ENCODE measurements around the gene NKIRAS2. TPM values are rescaled to one million over a fixed set of nuclear protein-coding genes. Genes with fewer than 3 reads are reported as not detected.
"Not testable (repeated sequence)": the region's sequence is repeated elsewhere in the genome, so short reads cannot be mapped to it uniquely, and the experiment has no call there.

Gene NKIRAS2
- total RNA-seq, 2 donors from 2014 or later, result 64.8 to 69.8 TPM

GRCh38 chr17:42010898-42011516 lies 8.9 kb upstream of the NKIRAS2 start:
- no peak overlapping the region for H3K4me3 ChIP-seq
- H3K4me1 ChIP-seq, result peaks cover 0 to 80% of the 10 kb centered on the region in 2 donors
- TF ChIP-seq CTCF (IDR thresholded peaks at IDR 0.05), result no peak
- no peak for DNase-seq (ENCODE audit: low spot score)
- H3K36me3 ChIP-seq, result no peaks in the 10 kb centered on the region
- H3K27ac ChIP-seq, result peak overlapping the region in 1 of 2 donors; percentile 46
- no peaks in the 10 kb centered on the region for H3K9me3 ChIP-seq
- H3K27me3 ChIP-seq, result no peaks in the 10 kb centered on the region

GRCh38 chr17:42012363-42012762 lies 7.5 kb upstream of the NKIRAS2 start:
- not testable (repeated sequence) for H3K27ac ChIP-seq; H3K36me3 ChIP-seq; H3K9me3 ChIP-seq; H3K27me3 ChIP-seq; H3K4me3 ChIP-seq; DNase-seq (ENCODE audit: low spot score)
- peaks cover 0 to 75% of the 10 kb centered on the region in 2 donors for H3K4me1 ChIP-seq

GRCh38 chr17:42013740-42014139 lies 6.2 kb upstream of the NKIRAS2 start:
- not testable (repeated sequence) for H3K27me3 ChIP-seq; H3K4me3 ChIP-seq; DNase-seq (ENCODE audit: low spot score); H3K36me3 ChIP-seq; H3K27ac ChIP-seq; H3K9me3 ChIP-seq
- H3K4me1 ChIP-seq, result peaks cover 0 to 75% of the 10 kb centered on the region in 2 donors

- Histone ChIP-seq H3K4me3 (peak overlapping the region; percentile 83 to 91), H3K4me1 (peaks cover 0 to 59% of the 10 kb centered on the region in 2 donors), H3K36me3 (no peaks in the 10 kb centered on the region), H3K9me3 (no peaks in the 10 kb centered on the region), H3K27me3 (no peaks in the 10 kb centered on the region), H3K27ac (peak overlapping the region; percentile 92)
- no peak for TF ChIP-seq CTCF (IDR thresholded peaks at IDR 0.05)
- no peak for DNase-seq (ENCODE audit: low spot score)
These were observed 3.5 kb upstream of the NKIRAS2 start for GRCh38 chr17:42016411-42016831.

GRCh38 chr17:42016941-42017865 lies 2.7 kb upstream of the NKIRAS2 start, which contains the start of gene DNAJC7:
Gene DNAJC7, minus strand, starts transcription at chr17:42017439. Its CDS starts 23 bp downstream, at chr17:42017416.
- Histone ChIP-seq H3K36me3 (peaks cover 5% of the 10 kb centered on the region), H3K9me3 (no peaks in the 10 kb centered on the region), H3K4me3 (peak within 1 kb of the TSS; percentile 83 to 91), H3K27me3 (no peaks in the 10 kb centered on the region), H3K4me1 (peaks cover 0 to 54% of the 10 kb centered on the region in 2 donors), H3K27ac (peak within 1 kb of the TSS; percentile 92)
- TF ChIP-seq CTCF (IDR thresholded peaks at IDR 0.05), result peak in 1 of 2 donors; percentile 43
- peak; percentile 93 for DNase-seq (ENCODE audit: low spot score)

- Histone ChIP-seq H3K4me3 (peak overlapping the region; percentile 83 to 91), H3K9me3 (no peaks in the 10 kb centered on the region), H3K4me1 (peaks cover 0 to 51% of the 10 kb centered on the region in 2 donors), H3K27ac (peak overlapping the region; percentile 92), H3K36me3 (peaks cover 11% of the 10 kb centered on the region), H3K27me3 (no peaks in the 10 kb centered on the region)
- TF ChIP-seq CTCF (IDR thresholded peaks at IDR 0.05), result no peak
- DNase-seq (ENCODE audit: low spot score), result no peak
These were observed 2.1 kb upstream of the NKIRAS2 start for GRCh38 chr17:42017866-42018200.
